ENCODE data around the gene NOTCH1.
"Not testable (repeated sequence)": the region's sequence is repeated elsewhere in the genome, so short reads cannot be mapped to it uniquely, and the experiment has no call there.

Gene NOTCH1

DNA sequence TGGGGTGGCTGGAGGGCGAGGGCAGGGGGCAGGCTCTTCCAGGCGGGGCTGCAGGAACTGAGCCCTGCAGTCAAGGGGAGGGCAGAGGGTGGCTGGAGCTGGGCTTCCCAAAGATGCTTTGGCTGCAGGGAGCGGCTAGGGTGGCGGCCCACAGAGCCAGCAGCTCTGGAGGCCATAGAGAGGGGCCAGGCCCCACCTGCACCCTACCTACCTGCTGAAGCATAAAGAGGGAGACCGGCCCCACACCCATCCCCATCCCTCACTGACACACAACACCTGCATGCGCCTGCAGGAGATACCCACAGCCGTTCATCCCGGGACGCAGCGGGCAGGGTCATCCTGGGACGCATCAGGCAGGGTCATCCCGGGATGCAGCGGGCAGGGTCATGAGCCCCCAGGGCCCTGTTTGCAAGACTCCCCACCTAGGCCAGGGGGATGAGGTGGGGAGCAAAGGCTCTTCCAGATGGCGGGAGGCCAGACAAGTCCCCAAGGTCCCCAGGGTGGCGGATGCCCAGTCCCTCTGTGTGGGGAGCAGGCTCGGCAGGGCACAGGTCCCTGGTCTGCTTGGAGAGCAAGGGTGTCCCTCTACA, 39.8 kb upstream of the NOTCH1 start:
- ChIA-PET POLR2A (no interaction called here), CTCF (interaction anchor here (1.1 kb wide), 1 partner anchor 11 kb away, joined by 3 read pairs; no protein-coding TSS in a partner anchor)
- TF ChIP-seq, protein P1, sequence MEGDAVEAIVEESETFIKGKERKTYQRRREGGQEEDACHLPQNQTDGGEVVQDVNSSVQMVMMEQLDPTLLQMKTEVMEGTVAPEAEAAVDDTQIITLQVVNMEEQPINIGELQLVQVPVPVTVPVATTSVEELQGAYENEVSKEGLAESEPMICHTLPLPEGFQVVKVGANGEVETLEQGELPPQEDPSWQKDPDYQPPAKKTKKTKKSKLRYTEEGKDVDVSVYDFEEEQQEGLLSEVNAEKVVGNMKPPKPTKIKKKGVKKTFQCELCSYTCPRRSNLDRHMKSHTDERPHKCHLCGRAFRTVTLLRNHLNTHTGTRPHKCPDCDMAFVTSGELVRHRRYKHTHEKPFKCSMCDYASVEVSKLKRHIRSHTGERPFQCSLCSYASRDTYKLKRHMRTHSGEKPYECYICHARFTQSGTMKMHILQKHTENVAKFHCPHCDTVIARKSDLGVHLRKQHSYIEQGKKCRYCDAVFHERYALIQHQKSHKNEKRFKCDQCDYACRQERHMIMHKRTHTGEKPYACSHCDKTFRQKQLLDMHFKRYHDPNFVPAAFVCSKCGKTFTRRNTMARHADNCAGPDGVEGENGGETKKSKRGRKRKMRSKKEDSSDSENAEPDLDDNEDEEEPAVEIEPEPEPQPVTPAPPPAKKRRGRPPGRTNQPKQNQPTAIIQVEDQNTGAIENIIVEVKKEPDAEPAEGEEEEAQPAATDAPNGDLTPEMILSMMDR (IDR thresholded peaks at IDR 0.05; ENCODE audit: insufficient read depth, low read length, missing control alignments): no peak
- DNase-seq (ENCODE audit: low read depth, low spot score): no peak
- no peak overlapping the region for H3K4me3 ChIP-seq (ENCODE audit: low read depth, low read length)

DNA sequence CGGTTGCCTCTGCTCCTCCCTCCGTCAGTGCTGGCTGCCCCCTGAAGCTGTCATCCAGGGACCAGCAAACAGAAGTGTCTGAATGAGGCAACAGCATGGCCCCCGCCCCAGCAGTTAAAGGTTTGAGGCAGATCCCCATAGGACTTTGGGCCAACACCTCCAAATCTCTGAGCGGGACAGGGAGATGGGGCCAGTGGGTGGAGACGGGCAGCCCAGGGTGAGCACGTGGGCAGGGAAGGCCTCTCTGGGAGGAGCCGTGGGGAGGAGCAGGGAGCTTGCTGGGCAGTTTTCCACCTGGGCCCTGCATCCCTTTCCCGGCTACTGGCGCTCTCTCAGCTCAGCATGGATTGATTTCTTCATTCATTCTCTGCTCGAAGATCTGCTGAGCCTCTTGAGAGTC, 39.1 kb upstream of the NOTCH1 start:
- TF ChIP-seq, protein P1 (IDR thresholded peaks at IDR 0.05; ENCODE audit: insufficient read depth, low read length, missing control alignments): no peak
- H3K4me3 ChIP-seq (ENCODE audit: low read depth, low read length): no peak overlapping the region
- ChIA-PET POLR2A (no interaction called here), CTCF (interaction anchor here (1.1 kb wide), 1 partner anchor 10 kb away, joined by 3 read pairs; no protein-coding TSS in a partner anchor)
- DNase-seq (ENCODE audit: low read depth, low spot score): no peak

DNA sequence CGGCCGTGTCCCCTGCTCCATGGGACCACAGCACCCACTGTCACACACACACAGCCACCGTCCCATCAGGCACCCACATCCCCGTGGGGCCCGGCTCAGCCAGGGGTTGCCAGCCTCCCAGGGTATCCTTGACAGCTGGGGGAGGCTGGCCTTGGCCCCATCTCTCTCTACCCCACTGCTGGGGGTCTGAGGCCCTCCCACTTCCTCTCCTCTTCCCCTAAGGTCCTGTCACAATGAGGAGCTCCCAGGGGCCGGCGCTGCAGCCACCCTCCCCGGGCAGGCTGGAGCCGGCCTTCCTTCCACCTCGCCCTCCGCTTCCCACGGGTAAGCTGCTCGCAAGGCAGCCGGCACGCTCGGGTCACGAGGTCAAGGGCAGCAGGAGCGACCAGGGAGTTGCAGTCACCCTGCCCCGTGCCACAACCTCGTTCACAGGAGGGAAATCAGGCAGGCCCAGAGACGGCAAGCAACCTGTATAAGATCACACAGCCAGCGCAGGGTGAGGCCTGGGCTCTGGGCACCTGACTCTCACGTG, 38.6 kb upstream of the NOTCH1 start:
- ChIA-PET POLR2A (no interaction called here), CTCF (interaction anchor here (1.1 kb wide), 1 partner anchor 9 kb away, joined by 3 read pairs; no protein-coding TSS in a partner anchor)
- no peak for DNase-seq (ENCODE audit: low read depth, low spot score)
- H3K4me3 ChIP-seq (ENCODE audit: low read depth, low read length): no peak overlapping the region
- TF ChIP-seq, protein P1 (IDR thresholded peaks at IDR 0.05; ENCODE audit: insufficient read depth, low read length, missing control alignments): no peak

DNA sequence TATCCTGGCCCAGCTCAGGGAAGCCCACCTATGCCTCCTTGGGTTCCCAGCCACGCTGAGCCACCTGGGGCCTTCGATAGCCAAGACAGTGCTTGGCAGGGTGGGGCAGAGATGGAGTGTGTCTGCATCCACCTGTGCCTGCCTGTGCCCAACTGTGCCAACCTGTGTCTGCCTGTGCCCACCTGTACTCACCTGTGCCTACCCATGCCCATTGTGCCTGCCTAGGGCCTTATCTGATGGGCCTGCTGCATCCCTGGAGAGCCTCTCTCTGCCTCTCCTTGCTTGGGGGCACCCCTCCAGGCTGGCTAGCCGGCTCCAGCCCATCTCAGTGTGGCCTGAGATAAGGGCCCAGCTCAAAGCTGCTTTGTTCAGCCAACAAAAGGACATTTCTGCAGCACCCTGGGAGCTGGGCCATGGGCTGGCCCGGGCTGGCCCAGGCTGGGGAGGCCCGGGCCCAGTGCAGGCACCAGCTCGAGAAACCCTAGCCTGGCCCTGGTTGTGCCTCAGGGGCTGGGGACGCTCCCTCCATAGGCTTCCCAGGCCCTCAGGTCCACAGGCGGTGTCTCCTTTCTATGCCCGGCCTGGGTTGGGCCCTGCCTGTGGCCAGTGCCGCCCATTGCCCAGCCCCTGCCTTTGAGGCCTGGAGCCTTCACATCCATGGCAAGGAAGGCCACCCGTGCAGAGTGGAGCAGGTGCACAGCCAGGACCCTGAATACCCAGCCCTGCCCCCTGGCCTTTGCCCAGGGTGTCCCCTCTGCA, 37.3 kb upstream of the NOTCH1 start:
- TF ChIP-seq, protein P1 (IDR thresholded peaks at IDR 0.05; ENCODE audit: insufficient read depth, low read length, missing control alignments): no peak
- DNase-seq (ENCODE audit: low read depth, low spot score): no peak
- ChIA-PET CTCF (interaction anchor here (0.8 kb wide), 1 partner anchor 45 kb away, joined by 3 read pairs; no protein-coding TSS in a partner anchor), POLR2A (no interaction called here)
- no peak overlapping the region for H3K4me3 ChIP-seq (ENCODE audit: low read depth, low read length)

DNA sequence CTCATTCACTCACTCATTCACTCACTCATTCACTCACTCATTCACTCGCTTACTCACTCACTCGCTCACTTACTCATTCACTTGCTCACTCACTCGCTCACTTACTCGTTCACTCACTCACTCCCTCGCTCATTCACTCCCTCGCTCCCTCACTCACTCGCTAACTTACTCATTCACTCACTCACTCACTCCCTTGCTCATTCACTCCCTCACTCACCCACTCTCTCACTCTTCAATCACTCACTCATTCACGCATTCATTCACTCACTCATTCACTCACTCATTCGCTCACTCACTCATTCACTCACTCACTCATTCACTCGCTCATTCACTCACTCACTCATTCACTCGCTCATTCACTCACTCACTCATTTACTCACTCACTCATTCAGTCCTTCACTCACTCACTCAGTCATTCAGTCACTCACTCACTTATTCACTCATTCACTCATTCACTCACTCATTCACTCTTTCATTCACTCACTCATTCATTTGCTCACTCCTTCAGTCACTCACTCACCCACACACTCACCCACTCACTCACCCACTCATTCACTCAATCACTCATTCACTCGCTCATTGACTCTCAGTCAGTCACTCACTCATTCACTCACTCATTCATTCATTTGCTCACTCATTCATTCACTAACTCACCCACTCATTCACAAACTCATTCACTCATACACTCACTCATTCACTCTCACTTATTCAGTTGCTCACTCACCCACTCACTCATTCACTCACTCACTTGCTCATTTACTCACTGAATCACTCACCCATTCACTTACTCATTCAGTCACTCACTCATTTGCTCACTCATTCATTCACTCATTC, 36.0 kb upstream of the NOTCH1 start:
- ChIA-PET CTCF (interaction anchor here (0.8 kb wide), 1 partner anchor 43 kb away, joined by 3 read pairs; no protein-coding TSS in a partner anchor), POLR2A (no interaction called here)
- H3K4me3 ChIP-seq (ENCODE audit: low read depth, low read length): no peak overlapping the region
- no peak for DNase-seq (ENCODE audit: low read depth, low spot score)
- TF ChIP-seq, protein P1 (IDR thresholded peaks at IDR 0.05; ENCODE audit: insufficient read depth, low read length, missing control alignments): no peak

DNA sequence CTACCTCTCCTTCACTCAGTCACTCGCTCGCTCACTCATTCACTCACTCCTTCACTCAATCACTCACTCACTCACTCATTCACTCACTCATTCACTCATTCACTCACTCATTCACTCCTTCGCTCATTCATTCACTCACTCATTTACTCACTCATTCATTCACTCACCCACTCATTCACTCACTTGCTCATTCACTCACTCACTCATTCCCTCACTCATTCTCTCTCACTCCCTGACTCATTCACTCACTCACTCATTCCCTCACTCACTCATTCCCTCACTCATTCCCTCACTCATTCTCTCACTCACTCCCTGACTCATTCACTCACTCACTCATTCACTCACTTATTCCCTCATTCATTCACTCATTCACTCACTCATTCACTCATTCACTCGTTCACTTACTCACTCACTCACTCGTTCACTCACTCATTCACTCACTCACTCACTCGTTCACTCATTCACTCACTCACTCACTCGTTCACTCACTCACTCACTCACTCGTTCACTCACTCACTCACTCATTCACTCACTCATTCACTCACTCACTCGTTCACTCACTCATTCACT, 33.9 kb upstream of the NOTCH1 start:
- DNase-seq (ENCODE audit: low read depth, low spot score); POLR2A ChIA-PET; H3K4me3 ChIP-seq (ENCODE audit: low read depth, low read length); CTCF ChIA-PET: not testable (repeated sequence)
